WTC11 (cell line): ENCODE measurements around the gene PDLIM4.

ENCODE experiments used
- TF ChIP-seq, protein P1 (sequence below): sonication (generic); formaldehyde crosslinking; IDR thresholded peaks from 2 replicates; pipeline ENCODE4 v1.8.1; 2022; ENCODE audit warnings: mild to moderate bottlenecking, moderate library complexity, missing genetic modification reagents
- TF ChIP-seq, protein P2 (sequence below): sonication (generic); formaldehyde crosslinking; IDR thresholded peaks from 2 replicates; pipeline ENCODE4 v1.8.0; 2023; ENCODE audit warnings: mild to moderate bottlenecking, missing genetic modification reagents
- TF ChIP-seq, protein P3 (sequence below): sonication (generic); formaldehyde crosslinking; IDR thresholded peaks from 2 replicates; pipeline ENCODE4 v1.8.1; 2023; ENCODE audit warnings: mild to moderate bottlenecking, missing genetic modification reagents, moderate library complexity
- TF ChIP-seq, protein P4 (sequence below): sonication (generic); formaldehyde crosslinking; IDR thresholded peaks from 2 replicates; pipeline ENCODE4 v1.8.0; 2023; ENCODE audit warnings: missing genetic modification reagents

DNA sequence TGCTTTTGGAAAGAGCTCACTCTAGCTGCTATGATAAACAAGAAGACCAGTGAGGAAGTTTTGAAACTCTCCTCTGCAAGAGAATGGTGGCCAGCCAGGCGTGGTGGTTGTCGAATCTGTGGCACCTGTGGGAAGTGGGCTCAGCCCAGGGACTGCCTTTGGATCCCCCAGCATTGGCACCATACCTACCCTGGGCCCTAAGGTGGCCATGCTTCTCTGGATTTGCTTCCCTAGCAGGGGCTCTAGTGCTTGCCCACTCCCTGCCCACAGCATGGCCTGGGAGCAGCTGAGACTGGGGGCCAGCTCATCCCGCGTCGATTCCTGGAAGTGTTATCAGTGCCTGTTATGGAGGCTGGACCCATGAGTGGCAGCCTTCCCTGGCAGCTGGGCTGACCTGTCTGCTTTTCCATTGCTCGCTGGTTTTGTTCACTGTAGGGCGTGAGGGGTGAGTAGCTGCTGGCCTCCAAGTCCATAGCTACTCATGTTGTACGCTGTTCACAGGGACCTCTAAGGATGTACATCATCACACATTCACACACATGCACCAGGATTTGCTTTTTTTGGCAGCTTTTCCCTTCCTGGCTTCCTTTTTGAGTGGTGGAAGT, 39.0 kb downstream of the PDLIM4 start:
- TF ChIP-seq, protein P1, sequence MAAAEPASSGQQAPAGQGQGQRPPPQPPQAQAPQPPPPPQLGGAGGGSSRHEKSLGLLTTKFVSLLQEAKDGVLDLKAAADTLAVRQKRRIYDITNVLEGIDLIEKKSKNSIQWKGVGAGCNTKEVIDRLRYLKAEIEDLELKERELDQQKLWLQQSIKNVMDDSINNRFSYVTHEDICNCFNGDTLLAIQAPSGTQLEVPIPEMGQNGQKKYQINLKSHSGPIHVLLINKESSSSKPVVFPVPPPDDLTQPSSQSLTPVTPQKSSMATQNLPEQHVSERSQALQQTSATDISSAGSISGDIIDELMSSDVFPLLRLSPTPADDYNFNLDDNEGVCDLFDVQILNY: no peak
- TF ChIP-seq, protein P2, sequence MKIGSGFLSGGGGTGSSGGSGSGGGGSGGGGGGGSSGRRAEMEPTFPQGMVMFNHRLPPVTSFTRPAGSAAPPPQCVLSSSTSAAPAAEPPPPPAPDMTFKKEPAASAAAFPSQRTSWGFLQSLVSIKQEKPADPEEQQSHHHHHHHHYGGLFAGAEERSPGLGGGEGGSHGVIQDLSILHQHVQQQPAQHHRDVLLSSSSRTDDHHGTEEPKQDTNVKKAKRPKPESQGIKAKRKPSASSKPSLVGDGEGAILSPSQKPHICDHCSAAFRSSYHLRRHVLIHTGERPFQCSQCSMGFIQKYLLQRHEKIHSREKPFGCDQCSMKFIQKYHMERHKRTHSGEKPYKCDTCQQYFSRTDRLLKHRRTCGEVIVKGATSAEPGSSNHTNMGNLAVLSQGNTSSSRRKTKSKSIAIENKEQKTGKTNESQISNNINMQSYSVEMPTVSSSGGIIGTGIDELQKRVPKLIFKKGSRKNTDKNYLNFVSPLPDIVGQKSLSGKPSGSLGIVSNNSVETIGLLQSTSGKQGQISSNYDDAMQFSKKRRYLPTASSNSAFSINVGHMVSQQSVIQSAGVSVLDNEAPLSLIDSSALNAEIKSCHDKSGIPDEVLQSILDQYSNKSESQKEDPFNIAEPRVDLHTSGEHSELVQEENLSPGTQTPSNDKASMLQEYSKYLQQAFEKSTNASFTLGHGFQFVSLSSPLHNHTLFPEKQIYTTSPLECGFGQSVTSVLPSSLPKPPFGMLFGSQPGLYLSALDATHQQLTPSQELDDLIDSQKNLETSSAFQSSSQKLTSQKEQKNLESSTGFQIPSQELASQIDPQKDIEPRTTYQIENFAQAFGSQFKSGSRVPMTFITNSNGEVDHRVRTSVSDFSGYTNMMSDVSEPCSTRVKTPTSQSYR (CRISPR knock-in tag): no peak
- TF ChIP-seq, protein P3, sequence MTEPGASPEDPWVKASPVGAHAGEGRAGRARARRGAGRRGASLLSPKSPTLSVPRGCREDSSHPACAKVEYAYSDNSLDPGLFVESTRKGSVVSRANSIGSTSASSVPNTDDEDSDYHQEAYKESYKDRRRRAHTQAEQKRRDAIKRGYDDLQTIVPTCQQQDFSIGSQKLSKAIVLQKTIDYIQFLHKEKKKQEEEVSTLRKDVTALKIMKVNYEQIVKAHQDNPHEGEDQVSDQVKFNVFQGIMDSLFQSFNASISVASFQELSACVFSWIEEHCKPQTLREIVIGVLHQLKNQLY (CRISPR knock-in tag): no peak
- TF ChIP-seq, protein P4, sequence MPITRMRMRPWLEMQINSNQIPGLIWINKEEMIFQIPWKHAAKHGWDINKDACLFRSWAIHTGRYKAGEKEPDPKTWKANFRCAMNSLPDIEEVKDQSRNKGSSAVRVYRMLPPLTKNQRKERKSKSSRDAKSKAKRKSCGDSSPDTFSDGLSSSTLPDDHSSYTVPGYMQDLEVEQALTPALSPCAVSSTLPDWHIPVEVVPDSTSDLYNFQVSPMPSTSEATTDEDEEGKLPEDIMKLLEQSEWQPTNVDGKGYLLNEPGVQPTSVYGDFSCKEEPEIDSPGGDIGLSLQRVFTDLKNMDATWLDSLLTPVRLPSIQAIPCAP (CRISPR knock-in tag): no peak
